ENCODE results near the gene SGIP1.
A peak's percentile ranks its signal among the peaks of the same experiment; 100 is the strongest.
"Not testable (repeated sequence)": the region's sequence is repeated elsewhere in the genome, so short reads cannot be mapped to it uniquely, and the experiment has no call there.

The SGIP1 gene

DNA sequence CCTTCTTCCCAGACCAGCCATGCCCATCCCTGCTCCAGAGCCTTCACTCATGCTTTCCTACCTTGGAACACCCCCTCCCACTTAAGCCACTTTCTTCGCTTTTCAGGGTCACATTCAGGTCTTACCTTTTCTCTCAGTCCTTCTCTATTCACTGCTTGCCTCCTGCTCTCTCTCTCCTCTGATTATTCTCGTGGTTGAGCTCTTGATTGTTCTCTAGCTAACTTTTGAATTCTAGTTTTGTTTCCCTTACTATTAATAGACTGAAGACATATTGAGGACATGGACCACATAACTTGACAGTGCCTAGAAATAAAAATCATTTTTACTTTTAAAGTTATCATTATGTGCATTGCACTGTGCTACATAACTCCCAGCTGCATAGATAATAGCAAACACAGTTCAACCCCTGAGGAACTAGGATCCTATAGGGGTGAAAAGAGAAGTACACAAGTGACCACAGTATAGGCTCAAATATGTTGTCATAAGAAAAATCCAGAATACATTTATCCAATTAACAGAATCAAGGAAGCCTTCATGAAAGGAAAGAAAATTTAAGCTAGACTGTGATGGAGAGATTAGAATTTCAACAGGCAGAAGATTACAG, 245.6 kb downstream of the SGIP1 start:
- H3K27me3 ChIP-seq (replicated peaks; ENCODE audit: insufficient read depth, low read length), result no peaks in the 10 kb centered on the region
- peak overlapping the region; percentile 75 for H3K4me2 ChIP-seq (ENCODE audit: low read depth, low read length)
- H3K9me3 ChIP-seq (replicated peaks; ENCODE audit: insufficient read depth, low read length), result no peaks in the 10 kb centered on the region
- peaks cover 20% of the 10 kb centered on the region for H3K4me1 ChIP-seq (ENCODE audit: low read length)
- H3F3A ChIP-seq (ENCODE audit: insufficient read depth, low read length), result peaks cover 18% of the 10 kb centered on the region
- H3K36me3 ChIP-seq (replicated peaks; ENCODE audit: insufficient read depth, low read length), result no peaks in the 10 kb centered on the region
- H4K20me1 ChIP-seq (ENCODE audit: insufficient read depth, low read length), result no peaks in the 10 kb centered on the region
- H3K9me2 ChIP-seq (replicated peaks; ENCODE audit: insufficient read depth, low read length), result no peaks in the 10 kb centered on the region
- H3K4me3 ChIP-seq (ENCODE audit: low read length), result peak overlapping the region; percentile 62
- no peaks in the 10 kb centered on the region for H3K79me2 ChIP-seq (ENCODE audit: low read length)
- peak; percentile 58 for DNase-seq
- H2AFZ ChIP-seq (ENCODE audit: low read length), result peak overlapping the region; percentile 55
- no peak for TF ChIP-seq EZH2 (optimal IDR thresholded peaks at IDR 0.05; ENCODE audit: low read depth, low read length)
- no peak for TF ChIP-seq EZH2phosphoT487 (IDR thresholded peaks at IDR 0.05; ENCODE audit: low read length)
- TF ChIP-seq CTCF (IDR thresholded peaks at IDR 0.05; ENCODE audit: low read length), result no peak
- peak overlapping the region; percentile 47; the same call in 1 of the 2 replicates for H3K9ac ChIP-seq (ENCODE audit: low read length)
- peak overlapping the region; percentile 70 for H3K27ac ChIP-seq (ENCODE audit: low read length)

- not testable (repeated sequence) for H3K79me2 ChIP-seq (ENCODE audit: low read length); H3K36me3 ChIP-seq (replicated peaks; ENCODE audit: insufficient read depth, low read length); H3K4me3 ChIP-seq (ENCODE audit: low read length); H3K4me1 ChIP-seq (ENCODE audit: low read length); H3K9me3 ChIP-seq (replicated peaks; ENCODE audit: insufficient read depth, low read length); H4K20me1 ChIP-seq (ENCODE audit: insufficient read depth, low read length); H3K27me3 ChIP-seq (replicated peaks; ENCODE audit: insufficient read depth, low read length); H3K9me2 ChIP-seq (replicated peaks; ENCODE audit: insufficient read depth, low read length); H3K9ac ChIP-seq (ENCODE audit: low read length); H3F3A ChIP-seq (ENCODE audit: insufficient read depth, low read length); H2AFZ ChIP-seq (ENCODE audit: low read length); H3K4me2 ChIP-seq (ENCODE audit: low read depth, low read length); DNase-seq; H3K27ac ChIP-seq (ENCODE audit: low read length)
Observed at GRCh38 chr1:66785800-66786199, 251.8 kb downstream of the SGIP1 start.

DNA sequence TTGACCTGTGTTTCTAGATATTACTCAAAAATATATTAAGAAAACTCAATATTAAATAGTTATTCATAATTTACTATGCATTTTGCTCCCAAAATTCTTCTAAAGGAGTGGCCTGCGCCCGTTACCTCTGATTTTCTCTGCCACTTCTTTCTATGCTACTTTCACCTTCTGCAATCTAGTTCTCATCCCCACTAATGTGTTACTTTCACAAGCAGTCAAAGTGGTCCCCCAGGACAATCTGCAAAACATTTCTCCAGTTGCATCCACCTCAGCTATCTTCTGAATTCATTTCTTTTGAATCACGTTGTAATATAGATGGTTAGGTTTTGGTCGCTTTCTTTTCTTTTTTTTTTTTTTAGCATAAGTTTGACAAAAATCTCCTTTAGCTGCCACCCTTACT, 253.7 kb downstream of the SGIP1 start:
- no peaks in the 10 kb centered on the region for H3K9me3 ChIP-seq (replicated peaks; ENCODE audit: insufficient read depth, low read length)
- no peaks in the 10 kb centered on the region for H4K20me1 ChIP-seq (ENCODE audit: insufficient read depth, low read length)
- H3K4me2 ChIP-seq (ENCODE audit: low read depth, low read length), result no peak overlapping the region
- H3K9me2 ChIP-seq (replicated peaks; ENCODE audit: insufficient read depth, low read length), result no peaks in the 10 kb centered on the region
- no peaks in the 10 kb centered on the region for H3F3A ChIP-seq (ENCODE audit: insufficient read depth, low read length)
- no peaks in the 10 kb centered on the region for H3K36me3 ChIP-seq (replicated peaks; ENCODE audit: insufficient read depth, low read length)
- H2AFZ ChIP-seq (ENCODE audit: low read length), result no peak overlapping the region
- H3K27ac ChIP-seq (ENCODE audit: low read length), result no peak overlapping the region
- H3K79me2 ChIP-seq (ENCODE audit: low read length), result no peaks in the 10 kb centered on the region
- H3K27me3 ChIP-seq (replicated peaks; ENCODE audit: insufficient read depth, low read length), result no peaks in the 10 kb centered on the region
- no peak overlapping the region for H3K9ac ChIP-seq (ENCODE audit: low read length)
- no peak for DNase-seq
- no peak overlapping the region for H3K4me3 ChIP-seq (ENCODE audit: low read length)
- H3K4me1 ChIP-seq (ENCODE audit: low read length), result 0 out of 2 replicates have a peak, but pooled peaks cover 3% of the 10 kb centered on the region
- TF ChIP-seq EZH2 (optimal IDR thresholded peaks at IDR 0.05; ENCODE audit: low read depth, low read length), result no peak
- no peak for TF ChIP-seq EZH2phosphoT487 (IDR thresholded peaks at IDR 0.05; ENCODE audit: low read length)
- TF ChIP-seq CTCF (IDR thresholded peaks at IDR 0.05; ENCODE audit: low read length), result no peak

- Histone ChIP-seq H3K27ac (ENCODE audit: low read length) (no peak overlapping the region), H3K9me2 (replicated peaks; ENCODE audit: insufficient read depth, low read length) (no peaks in the 10 kb centered on the region), H3K79me2 (ENCODE audit: low read length) (no peaks in the 10 kb centered on the region), H4K20me1 (ENCODE audit: insufficient read depth, low read length) (no peaks in the 10 kb centered on the region), H3F3A (ENCODE audit: insufficient read depth, low read length) (no peaks in the 10 kb centered on the region), H3K9ac (ENCODE audit: low read length) (no peak overlapping the region), H3K9me3 (replicated peaks; ENCODE audit: insufficient read depth, low read length) (no peaks in the 10 kb centered on the region), H3K27me3 (replicated peaks; ENCODE audit: insufficient read depth, low read length) (no peaks in the 10 kb centered on the region), H3K4me2 (ENCODE audit: low read depth, low read length) (no peak overlapping the region), H2AFZ (ENCODE audit: low read length) (no peak overlapping the region), H3K4me3 (ENCODE audit: low read length) (no peak overlapping the region), H3K4me1 (ENCODE audit: low read length) (0 out of 2 replicates have a peak, but pooled peaks cover 3% of the 10 kb centered on the region), H3K36me3 (replicated peaks; ENCODE audit: insufficient read depth, low read length) (no peaks in the 10 kb centered on the region)
- peak; percentile 53 for DNase-seq
- TF ChIP-seq CTCF (IDR thresholded peaks at IDR 0.05; ENCODE audit: low read length) (no peak), EZH2 (optimal IDR thresholded peaks at IDR 0.05; ENCODE audit: low read depth, low read length) (no peak), EZH2phosphoT487 (IDR thresholded peaks at IDR 0.05; ENCODE audit: low read length) (no peak)
Observed at GRCh38 chr1:66788231-66788939, 254.4 kb downstream of the SGIP1 start.
